Stomach (tissue), 4 donors: ENCODE measurements around the gene DGLUCY.

Source experiments
- CTCF ChIP-seq, 7 experiments: fragments of 450-650 bp in 4 of 7; fragments of 200-600 bp in 3 of 7; sonication (generic) in 3 of 7; IDR thresholded peaks; one replicate each; pipeline ENCODE4 v1.5.1; 2016 to 2019; ENCODE audit warnings: antibody characterized with exemption in 7 of 7, control low read depth in 2 of 7, mild to moderate bottlenecking in 1 of 7
- POLR2A ChIP-seq, 4 donors: fragments of 450-650 bp; IDR thresholded peaks; one replicate each; pipeline ENCODE4 v1.6.1; 2016; ENCODE audit warnings: antibody characterized with exemption in 4 of 4, control low read depth in 2 of 4, mild to moderate bottlenecking in 1 of 4, moderate library complexity in 1 of 4

GRCh38 chr14:91127401-91127801, 13.5 kb downstream of the DGLUCY start:
- TF ChIP-seq CTCF (IDR thresholded peaks at IDR 0.05) = no peak
- no peak for TF ChIP-seq POLR2A (IDR thresholded peaks at IDR 0.05)
